ENCODE results near the gene FHIT.

GRCh38 chr3:60645801-60646200, 605.5 kb downstream of the FHIT start:
- TF ChIP-seq EP300 (IDR thresholded peaks at IDR 0.05; ENCODE audit: low read depth) (no peak), CTCF (IDR thresholded peaks at IDR 0.05) (no peak), POLR2AphosphoS5 (IDR thresholded peaks at IDR 0.05) (no peak), POLR2A (IDR thresholded peaks at IDR 0.05) (no peak)

Data from transverse colon (tissue), 4 donors.